Ovary (tissue), 3 donors: Measurements from ENCODE around the gene CPPED1.
"Not testable (repeated sequence)": the region's sequence is repeated elsewhere in the genome, so short reads cannot be mapped to it uniquely, and the experiment has no call there.

Experiments used
- CTCF ChIP-seq, 3 donors: fragments of 450-650 bp in 2 of 3; fragments of 200-600 bp in 1 of 3; IDR thresholded peaks; one replicate each; pipeline versions ENCODE4 v1.5.1 to v1.8.0; 2016 to 2022; ENCODE audit warnings: antibody characterized with exemption in 3 of 3, mild to moderate bottlenecking in 1 of 3
- EP300 ChIP-seq: sonication (generic); formaldehyde crosslinking; IDR thresholded peaks from one replicate; pipeline ENCODE4 v1.6.1; 2017; ENCODE audit warnings: antibody characterized with exemption
- donor health status: DM: no; HTN: no; CAD: no.

- not testable (repeated sequence) for TF ChIP-seq EP300; CTCF (IDR thresholded peaks at IDR 0.05)
These were observed 10.0 kb upstream of the CPPED1 start for GRCh38 chr16:12813734-12814133.
